GM12865 (cell line): Measurements from ENCODE around the gene RBM18.

Experiments used
- DNase-seq: peaks from one replicate; pipeline ENCODE4 v3.0.0; 2010; ENCODE audit warnings: low read depth
- H3K4me3 ChIP-seq: 2 replicates; pipeline ENCODE4 v1.5.1; 2011; ENCODE audit warnings: mild to moderate bottlenecking, low read depth, low read length, control low read depth
- TF ChIP-seq, protein P1 (sequence below): IDR thresholded peaks from 2 replicates; pipeline ENCODE4 v1.5.1; 2011; ENCODE audit warnings: low read length, control low read depth, low read depth, inconsistent platforms; ENCODE audit not compliant: insufficient read depth; ENCODE audit errors: missing control alignments

The RBM18 gene

DNA sequence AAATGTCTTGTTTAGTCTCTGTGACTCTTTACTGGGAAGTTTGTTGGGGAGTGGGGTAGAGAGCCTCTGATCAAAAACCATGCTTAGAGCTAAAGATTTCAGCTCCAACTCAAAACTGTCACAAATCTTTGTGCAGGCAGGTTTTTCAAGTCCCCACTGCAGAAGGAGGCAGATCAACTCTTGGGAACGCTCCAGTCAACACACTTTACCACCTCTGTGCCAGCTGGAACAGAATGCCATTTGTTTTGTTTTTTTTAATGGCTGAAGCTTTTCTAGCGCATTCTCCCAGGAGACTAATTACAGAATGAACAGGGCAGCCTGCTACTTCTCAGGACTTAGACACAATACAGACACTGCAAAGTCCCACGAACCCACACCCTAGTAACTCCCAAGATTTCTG is 18.0 kb downstream of the RBM18 start:
- no peak for DNase-seq
- H3K4me3 ChIP-seq = no peak overlapping the region
- TF ChIP-seq, protein P1, sequence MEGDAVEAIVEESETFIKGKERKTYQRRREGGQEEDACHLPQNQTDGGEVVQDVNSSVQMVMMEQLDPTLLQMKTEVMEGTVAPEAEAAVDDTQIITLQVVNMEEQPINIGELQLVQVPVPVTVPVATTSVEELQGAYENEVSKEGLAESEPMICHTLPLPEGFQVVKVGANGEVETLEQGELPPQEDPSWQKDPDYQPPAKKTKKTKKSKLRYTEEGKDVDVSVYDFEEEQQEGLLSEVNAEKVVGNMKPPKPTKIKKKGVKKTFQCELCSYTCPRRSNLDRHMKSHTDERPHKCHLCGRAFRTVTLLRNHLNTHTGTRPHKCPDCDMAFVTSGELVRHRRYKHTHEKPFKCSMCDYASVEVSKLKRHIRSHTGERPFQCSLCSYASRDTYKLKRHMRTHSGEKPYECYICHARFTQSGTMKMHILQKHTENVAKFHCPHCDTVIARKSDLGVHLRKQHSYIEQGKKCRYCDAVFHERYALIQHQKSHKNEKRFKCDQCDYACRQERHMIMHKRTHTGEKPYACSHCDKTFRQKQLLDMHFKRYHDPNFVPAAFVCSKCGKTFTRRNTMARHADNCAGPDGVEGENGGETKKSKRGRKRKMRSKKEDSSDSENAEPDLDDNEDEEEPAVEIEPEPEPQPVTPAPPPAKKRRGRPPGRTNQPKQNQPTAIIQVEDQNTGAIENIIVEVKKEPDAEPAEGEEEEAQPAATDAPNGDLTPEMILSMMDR = no peak

DNA sequence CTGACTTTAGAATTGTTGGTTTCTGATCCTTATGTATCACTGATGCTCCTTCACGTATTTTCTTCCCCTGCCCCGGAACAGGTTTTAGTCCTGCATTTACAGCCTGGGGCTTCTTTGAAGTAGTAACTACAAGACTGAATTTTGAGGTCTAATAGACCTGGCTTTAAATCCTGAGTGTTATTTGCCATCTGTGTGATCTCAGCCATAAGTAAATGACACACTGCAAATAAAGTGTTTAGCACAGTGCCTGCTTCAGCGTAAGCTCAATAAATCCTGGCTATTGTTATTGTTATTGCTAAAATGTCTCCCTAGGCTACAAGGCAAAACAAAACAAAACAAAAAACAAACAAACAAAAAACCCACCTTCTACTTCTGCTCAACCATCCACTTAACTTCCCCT is 20.3 kb downstream of the RBM18 start:
- DNase-seq = no peak
- TF ChIP-seq, protein P1 = no peak
- H3K4me3 ChIP-seq = no peak overlapping the region

DNA sequence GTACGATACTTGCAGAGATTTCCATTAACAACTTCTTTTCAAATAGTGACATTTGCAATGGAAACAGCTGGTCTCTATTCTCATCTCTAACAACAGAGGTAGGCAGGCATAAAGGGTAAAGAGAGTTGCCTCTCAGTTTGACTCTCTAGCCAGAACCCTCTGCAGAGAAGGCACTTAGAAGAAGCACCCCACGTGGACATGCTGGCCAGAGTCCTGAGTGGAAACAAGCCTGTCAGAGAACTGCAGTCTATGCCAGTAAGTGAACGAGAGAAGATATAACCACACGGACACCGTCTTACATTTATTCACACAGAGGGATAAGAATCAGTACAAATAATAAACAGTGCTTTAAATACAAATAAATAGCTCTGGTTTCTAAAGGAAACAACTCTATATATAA is 24.9 kb downstream of the RBM18 start:
- no peak overlapping the region for H3K4me3 ChIP-seq
- TF ChIP-seq, protein P1 = no peak
- DNase-seq = no peak

- TF ChIP-seq, protein P1 = no peak
- H3K4me3 ChIP-seq = no peak overlapping the region
- no peak for DNase-seq
Measured at GRCh38 chr9:122236681-122237080, 28.0 kb downstream of the RBM18 start.

DNA sequence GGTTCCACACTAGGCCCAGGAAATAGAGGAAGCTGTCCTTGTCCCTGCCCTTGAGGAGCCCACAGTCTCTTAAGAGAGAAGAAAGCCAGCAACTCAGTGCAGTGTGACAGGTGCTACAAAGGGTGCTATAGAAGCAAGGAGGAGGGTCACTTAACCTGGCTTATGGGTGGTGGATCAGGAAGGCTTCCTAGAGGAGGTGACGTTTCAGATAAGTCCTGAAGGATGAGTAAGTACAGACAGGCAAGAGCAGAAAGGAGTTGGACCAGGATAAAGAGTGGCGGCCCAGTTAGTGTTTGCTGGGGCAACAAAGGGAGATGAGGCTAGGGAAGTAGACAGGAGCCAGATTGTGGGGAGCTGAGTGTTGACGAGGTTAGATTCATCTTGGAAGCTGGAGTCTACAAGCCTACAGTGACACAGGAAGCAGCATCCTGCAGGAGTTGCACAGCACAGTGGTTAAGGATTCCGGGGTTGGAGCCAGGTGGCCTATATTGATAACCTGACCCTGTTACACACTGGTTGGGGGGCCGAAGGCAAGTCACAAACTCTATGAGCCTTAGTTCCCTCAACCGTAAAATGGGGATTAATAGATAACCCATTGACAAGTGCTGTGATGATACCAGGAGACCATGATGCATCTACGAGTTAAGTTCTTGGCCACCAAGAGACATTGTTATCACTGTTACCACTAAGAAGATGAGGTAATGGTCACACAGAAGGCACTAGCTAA is 30.5 kb downstream of the RBM18 start:
- no peak for DNase-seq
- no peak overlapping the region for H3K4me3 ChIP-seq
- TF ChIP-seq, protein P1 = no peak

- TF ChIP-seq, protein P1 = no peak
- no peak overlapping the region for H3K4me3 ChIP-seq
- DNase-seq = no peak
Measured at GRCh38 chr9:122232796-122233306, 31.8 kb downstream of the RBM18 start.

GRCh38 chr9:122229485-122229837 is 35.2 kb downstream of the RBM18 start:
- no peak for DNase-seq
- H3K4me3 ChIP-seq = no peak overlapping the region
- TF ChIP-seq, protein P1 = no peak
